H9 (cell line): ENCODE measurements around the gene DPF3. TPM values are rescaled to one million over a fixed set of nuclear protein-coding genes. Genes with fewer than 3 reads are reported as not detected.

Source experiments
- DNase-seq: peaks from one replicate; pipeline ENCODE4 v3.0.0-alpha.2; 2017
- H2AFZ ChIP-seq: one replicate; pipeline ENCODE4 v1.6.1; 2013; ENCODE audit warnings: mild to moderate bottlenecking, low read length, control low read depth, moderate library complexity
- H2AK5ac ChIP-seq: 2 replicates; pipeline ENCODE4 v1.6.1; 2013; ENCODE audit warnings: low read length, control low read depth, mixed read lengths; ENCODE audit not compliant: insufficient read length
- H2BK120ac ChIP-seq: one replicate; pipeline ENCODE4 v1.6.1; 2013; ENCODE audit warnings: low read depth, mild to moderate bottlenecking, low read length, control low read depth, inconsistent platforms; ENCODE audit not compliant: poor library complexity, severe bottlenecking
- H2BK12ac ChIP-seq: 2 replicates; pipeline ENCODE4 v1.6.1; 2013; ENCODE audit warnings: low read length, control low read depth, mixed read lengths, low read depth; ENCODE audit not compliant: insufficient read length
- H2BK15ac ChIP-seq: 2 replicates; pipeline ENCODE4 v1.6.1; 2013; ENCODE audit warnings: low read depth, low read length, control low read depth
- H2BK20ac ChIP-seq: one replicate; pipeline ENCODE4 v1.6.1; 2013; ENCODE audit warnings: low read depth, mild to moderate bottlenecking, low read length, control low read depth, inconsistent platforms; ENCODE audit not compliant: poor library complexity, severe bottlenecking
- H2BK5ac ChIP-seq: 2 replicates; pipeline ENCODE4 v1.6.1; 2013; ENCODE audit warnings: low read length, control low read depth, mixed read lengths; ENCODE audit not compliant: insufficient read length
- H3K14ac ChIP-seq: 2 replicates; pipeline ENCODE4 v1.6.1; 2013; ENCODE audit warnings: low read length, control low read depth; ENCODE audit not compliant: insufficient read depth
- H3K18ac ChIP-seq: 2 replicates; pipeline ENCODE4 v1.6.1; 2013; ENCODE audit warnings: low read depth, mild to moderate bottlenecking, mixed read lengths, low read length, control low read depth; ENCODE audit not compliant: insufficient read length
- H3K23ac ChIP-seq: 2 replicates; pipeline ENCODE4 v1.6.1; 2013; ENCODE audit warnings: low read length, control low read depth, mixed read lengths, low read depth; ENCODE audit not compliant: insufficient read length
- H3K23me2 ChIP-seq: 2 replicates; pipeline ENCODE4 v1.6.1; 2013; ENCODE audit warnings: low read depth, mild to moderate bottlenecking, mixed read lengths, low read length, control low read depth; ENCODE audit not compliant: insufficient read length, poor library complexity, severe bottlenecking
- H3K27ac ChIP-seq: 2 replicates; pipeline ENCODE4 v1.5.1; 2013; ENCODE audit warnings: low read length, control low read depth, mixed read lengths, low read depth; ENCODE audit not compliant: insufficient read length
- H3K27me3 ChIP-seq: 2 replicates; pipeline ENCODE4 v1.6.1; 2013; ENCODE audit warnings: low read length, control low read depth, inconsistent platforms; ENCODE audit not compliant: insufficient read depth
- H3K4ac ChIP-seq: 2 replicates; pipeline ENCODE4 v1.6.1; 2013; ENCODE audit warnings: low read depth, mild to moderate bottlenecking, control low read depth, inconsistent platforms, low read length, moderate library complexity
- H3K4me1 ChIP-seq: 2 replicates; pipeline ENCODE4 v1.6.1; 2013; ENCODE audit warnings: low read length, control low read depth, inconsistent platforms; ENCODE audit not compliant: insufficient read depth
- H3K4me2 ChIP-seq: 2 replicates; pipeline ENCODE4 v1.6.1; 2013; ENCODE audit warnings: low read length, control low read depth, mixed read lengths; ENCODE audit not compliant: insufficient read length, insufficient read depth
- H3K56ac ChIP-seq: 2 replicates; pipeline ENCODE4 v1.6.1; 2013; ENCODE audit warnings: low read depth, mild to moderate bottlenecking, mixed read lengths, low read length, control low read depth; ENCODE audit not compliant: insufficient read length
- H3K79me1 ChIP-seq: 2 replicates; pipeline ENCODE4 v1.6.1; 2013; ENCODE audit warnings: low read depth, mild to moderate bottlenecking, moderate library complexity, low read length, control low read depth, inconsistent platforms; ENCODE audit not compliant: insufficient read depth, poor library complexity, severe bottlenecking
- H3K79me2 ChIP-seq: 2 replicates; pipeline ENCODE4 v1.6.1; 2013; ENCODE audit warnings: low read length, control low read depth, inconsistent platforms; ENCODE audit not compliant: insufficient read depth
- H3K9ac ChIP-seq: 2 replicates; pipeline ENCODE4 v1.6.1; 2013; ENCODE audit warnings: low read length, control low read depth, mixed read lengths; ENCODE audit not compliant: insufficient read length; ENCODE audit errors: extremely low read depth
- H3K9me3 ChIP-seq: one replicate; pipeline ENCODE4 v1.6.1; 2013; ENCODE audit warnings: low read depth, low read length, inconsistent platforms; ENCODE audit not compliant: control insufficient read depth
- H3T11ph ChIP-seq: one replicate; pipeline ENCODE4 v1.6.1; 2013; ENCODE audit warnings: mild to moderate bottlenecking, low read length, control low read depth, inconsistent platforms
- H4K20me1 ChIP-seq: one replicate; pipeline ENCODE4 v1.6.1; 2013; ENCODE audit not compliant: control insufficient read depth, insufficient read length, insufficient read depth
- H4K5ac ChIP-seq: 2 replicates; pipeline ENCODE4 v1.6.1; 2013; ENCODE audit warnings: low read depth, mild to moderate bottlenecking, mixed read lengths, low read length, control low read depth; ENCODE audit not compliant: insufficient read length
- H4K8ac ChIP-seq: replicated peaks from 2 replicates; pipeline ENCODE4 v1.6.1; 2013; ENCODE audit warnings: low read length, control low read depth, mixed read lengths, low read depth; ENCODE audit not compliant: insufficient read length
- H4K91ac ChIP-seq: 2 replicates; pipeline ENCODE4 v1.6.1; 2013; ENCODE audit warnings: low read depth, mild to moderate bottlenecking, moderate library complexity, mixed read lengths, low read length, control low read depth; ENCODE audit not compliant: insufficient read length
- H3K27ac Mint-ChIP-seq, 3 experiments: 2 replicates in 2 of 3; 3 replicates in 1 of 3; pipeline ENCODE4 v1.8.0; 2020 to 2021; ENCODE audit warnings: mixed read lengths in 3 of 3, mild to moderate bottlenecking in 1 of 3, moderate library complexity in 1 of 3
- H3K27me3 Mint-ChIP-seq: 2 replicates; pipeline ENCODE4 v1.8.0; 2021; ENCODE audit warnings: low read depth, mild to moderate bottlenecking, moderate library complexity, mixed read lengths
- H3K36me3 Mint-ChIP-seq, 3 experiments: 2 replicates in 2 of 3; 3 replicates in 1 of 3; pipeline ENCODE4 v1.8.0; 2020 to 2021; ENCODE audit warnings: low read depth in 3 of 3, mixed read lengths in 3 of 3; ENCODE audit not compliant: insufficient read depth in 1 of 3
- H3K4me1 Mint-ChIP-seq, 2 experiments: 2 replicates each; pipeline ENCODE4 v1.8.0; 2020; ENCODE audit warnings: mixed read lengths in 2 of 2
- H3K4me3 Mint-ChIP-seq, 2 experiments: 2 replicates in 1 of 2; 3 replicates in 1 of 2; pipeline ENCODE4 v1.8.0; 2020 to 2021; ENCODE audit warnings: mild to moderate bottlenecking in 2 of 2, mixed read lengths in 2 of 2, moderate library complexity in 1 of 2
- H3K9me3 Mint-ChIP-seq, 2 experiments: 2 replicates in 1 of 2; 3 replicates in 1 of 2; pipeline ENCODE4 v1.8.0; 2020; ENCODE audit warnings: mild to moderate bottlenecking in 2 of 2, mixed read lengths in 2 of 2, moderate library complexity in 1 of 2
- CTCF ChIP-seq: fragments of 200-600 bp; sonication (generic); conservative IDR thresholded peaks from 3 replicates; pipeline ENCODE4 v1.8.0; 2021; ENCODE audit warnings: antibody characterized with exemption, mild to moderate bottlenecking
- total RNA-seq: library from RNA; stranded (reverse); gene quantifications from 2 replicates; pipeline ENCODE4 v1.2.1, GENCODE V29; 2021

DPF3 gene
- total RNA-seq, 1 experiment from 2014 or later: not detected

- H3K4ac ChIP-seq: no peak overlapping the region
- H4K91ac ChIP-seq: no peak overlapping the region
- H2BK120ac ChIP-seq: no peak overlapping the region
- H2AK5ac ChIP-seq: no peak overlapping the region
- no peak overlapping the region for H3K9ac ChIP-seq
- Mint-ChIP-seq H3K4me1 (peaks cover 3 to 4% of the 10 kb centered on the region in 2 experiments; a peak in 3 of 4 replicates), H3K27ac (no peak overlapping the region), H3K4me3 (no peak overlapping the region), H3K36me3 (peaks cover 0 to 3% (median 0%) of the 10 kb centered on the region in 3 experiments; a peak in 2 of 7 replicates), H3K27me3 (peaks cover 5% of the 10 kb centered on the region; the same call in 1 of the 2 replicates), H3K9me3 (peaks cover 5 to 7% of the 10 kb centered on the region in 2 experiments; a peak in 4 of 5 replicates)
- no peak overlapping the region for H2BK5ac ChIP-seq
- H3K27ac ChIP-seq: no peak overlapping the region
- H3K23ac ChIP-seq: no peak overlapping the region
- no peak overlapping the region for H4K8ac ChIP-seq
- H3T11ph ChIP-seq: no peak overlapping the region
- no peaks in the 10 kb centered on the region for H3K9me3 ChIP-seq
- no peaks in the 10 kb centered on the region for H3K23me2 ChIP-seq
- no peaks in the 10 kb centered on the region for H3K4me1 ChIP-seq
- no peaks in the 10 kb centered on the region for H3K27me3 ChIP-seq
- no peak overlapping the region for H2BK12ac ChIP-seq
- H2BK20ac ChIP-seq: no peak overlapping the region
- DNase-seq: no peak
- no peak overlapping the region for H3K56ac ChIP-seq
- no peak overlapping the region for H3K18ac ChIP-seq
- no peak overlapping the region for H3K14ac ChIP-seq
- H2BK15ac ChIP-seq: no peak overlapping the region
- no peak overlapping the region for H3K4me2 ChIP-seq
- H2AFZ ChIP-seq: no peak overlapping the region
- H4K5ac ChIP-seq: no peak overlapping the region
- H3K79me2 ChIP-seq: no peaks in the 10 kb centered on the region
- H3K79me1 ChIP-seq: no peaks in the 10 kb centered on the region
- TF ChIP-seq CTCF: no peak
- H4K20me1 ChIP-seq: no peaks in the 10 kb centered on the region
These were observed 220.7 kb downstream of the DPF3 start for GRCh38 chr14:72673179-72673578.
